ENCODE data around the gene ILF3. TPM values are rescaled to one million over a fixed set of nuclear protein-coding genes. Genes with fewer than 3 reads are reported as not detected.

ILF3 gene
- total RNA-seq: 69.4 TPM

DNA sequence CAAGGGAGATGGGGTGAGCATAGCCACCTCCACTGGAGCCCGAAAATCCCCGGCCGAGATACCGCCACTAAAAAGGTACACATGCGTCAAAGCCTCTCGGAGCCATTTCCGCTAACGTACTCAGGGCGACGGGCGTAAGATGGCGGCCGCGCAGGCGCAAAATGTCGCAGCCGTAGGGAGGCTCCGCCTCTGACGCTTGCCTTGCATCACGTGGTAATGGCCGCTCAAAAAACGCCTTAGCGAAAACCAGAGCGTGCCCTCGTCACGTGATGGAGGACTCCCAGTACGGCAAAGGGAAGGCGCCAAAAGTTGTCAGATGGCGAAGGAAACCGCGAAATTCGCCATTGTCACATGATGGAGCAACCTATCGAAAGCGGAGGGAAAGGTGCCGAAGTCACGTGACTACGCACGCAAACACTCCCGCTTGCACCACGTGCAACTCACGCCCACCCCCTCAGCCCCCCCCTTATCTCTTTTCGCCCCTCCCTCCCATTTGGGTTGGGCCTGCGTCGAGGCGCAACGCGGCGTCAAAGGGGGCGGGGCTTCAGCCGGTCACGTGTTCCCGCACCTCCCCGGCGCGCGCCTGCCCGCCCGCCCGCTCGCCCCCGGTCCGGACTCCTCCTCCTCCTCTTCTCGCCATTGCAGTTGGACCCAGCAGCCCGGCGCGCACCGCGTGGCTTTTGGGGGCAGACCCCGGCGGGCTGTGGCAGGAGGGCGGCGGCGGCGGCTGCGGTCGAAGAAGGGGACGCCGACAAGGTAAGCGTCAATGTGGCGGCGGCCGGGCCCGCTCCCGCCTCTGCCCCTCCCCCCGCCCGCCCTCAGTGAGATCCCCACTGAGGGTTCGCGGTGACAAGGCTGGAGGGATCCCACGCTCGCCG lies at the start of gene ILF3:
Gene ILF3, plus strand, starts transcription at position 615 of the 878 bp plus-strand sequence. CDS start 16,260 bp downstream, outside the sequence.
- peaks cover 4 to 6% (median 4%) of the 10 kb centered on the region in 3 donors for H3K36me3 ChIP-seq (ENCODE audit: control insufficient read depth in 3 of 3, insufficient read depth in 3 of 3, low read length in 3 of 3)
- H3K9me3 ChIP-seq (ENCODE audit: control insufficient read depth in 3 of 3, low read length in 3 of 3): no peaks in the 10 kb centered on the region
- H3K9ac ChIP-seq (ENCODE audit: low read depth in 1 of 3, low read length in 3 of 3): peak within 1 kb of the TSS; percentile 100
- no peaks in the 10 kb centered on the region for H3K27me3 ChIP-seq (ENCODE audit: control insufficient read depth in 3 of 3, insufficient read depth in 3 of 3, low read length in 3 of 3)
- H3K27ac ChIP-seq (ENCODE audit: low read depth, low read length): peak within 1 kb of the TSS; percentile 100
- H3K4me3 ChIP-seq (ENCODE audit: low read length in 3 of 3): peak within 1 kb of the TSS; percentile 96 to 99 (median 99)
- H3K4me1 ChIP-seq (ENCODE audit: control insufficient read depth in 3 of 3, insufficient read depth in 3 of 3, low read length in 3 of 3): peaks cover 25 to 31% (median 26%) of the 10 kb centered on the region in 3 donors

- Histone ChIP-seq H3K4me3 (ENCODE audit: low read length in 3 of 3) (peak overlapping the region; percentile 22 to 94 (median 43)), H3K4me1 (ENCODE audit: control insufficient read depth in 3 of 3, insufficient read depth in 3 of 3, low read length in 3 of 3) (peaks cover 22 to 23% (median 22%) of the 10 kb centered on the region in 3 donors), H3K27me3 (ENCODE audit: control insufficient read depth in 3 of 3, insufficient read depth in 3 of 3, low read length in 3 of 3) (no peaks in the 10 kb centered on the region), H3K27ac (ENCODE audit: low read depth, low read length) (peak overlapping the region; percentile 87), H3K36me3 (ENCODE audit: control insufficient read depth in 3 of 3, insufficient read depth in 3 of 3, low read length in 3 of 3) (no peaks in the 10 kb centered on the region), H3K9ac (ENCODE audit: low read depth in 1 of 3, low read length in 3 of 3) (peak overlapping the region in 1 of 3 donors; percentile 3), H3K9me3 (ENCODE audit: control insufficient read depth in 3 of 3, low read length in 3 of 3) (no peaks in the 10 kb centered on the region)
These were observed 49.6 kb upstream of the ILF3 start for GRCh38 chr19:10604460-10604980.

GRCh38 chr19:10611907-10612306 lies 42.2 kb upstream of the ILF3 start:
- H3K27ac ChIP-seq (ENCODE audit: low read depth, low read length): peak overlapping the region; percentile 73
- peaks cover 15 to 27% (median 26%) of the 10 kb centered on the region in 3 donors for H3K4me1 ChIP-seq (ENCODE audit: control insufficient read depth in 3 of 3, insufficient read depth in 3 of 3, low read length in 3 of 3)
- H3K4me3 ChIP-seq (ENCODE audit: low read length in 3 of 3): no peak overlapping the region

GRCh38 chr19:10612499-10613119 lies 41.5 kb upstream of the ILF3 start:
- H3K9me3 ChIP-seq (ENCODE audit: control insufficient read depth in 3 of 3, low read length in 3 of 3): no peaks in the 10 kb centered on the region
- peak overlapping the region; percentile 54 to 64 (median 64) for H3K4me3 ChIP-seq (ENCODE audit: low read length in 3 of 3)
- no peaks in the 10 kb centered on the region for H3K36me3 ChIP-seq (ENCODE audit: control insufficient read depth in 3 of 3, insufficient read depth in 3 of 3, low read length in 3 of 3)
- H3K9ac ChIP-seq (ENCODE audit: low read depth in 1 of 3, low read length in 3 of 3): peak overlapping the region; percentile 70 to 73 (median 71)
- H3K4me1 ChIP-seq (ENCODE audit: control insufficient read depth in 3 of 3, insufficient read depth in 3 of 3, low read length in 3 of 3): peaks cover 18 to 30% (median 28%) of the 10 kb centered on the region in 3 donors
- no peaks in the 10 kb centered on the region for H3K27me3 ChIP-seq (ENCODE audit: control insufficient read depth in 3 of 3, insufficient read depth in 3 of 3, low read length in 3 of 3)
- peak overlapping the region; percentile 73 for H3K27ac ChIP-seq (ENCODE audit: low read depth, low read length)

More at GRCh38 chr19:10611907-10612306, 42.2 kb upstream of the ILF3 start:
- no peaks in the 10 kb centered on the region for H3K9me3 ChIP-seq (ENCODE audit: control insufficient read depth in 3 of 3, low read length in 3 of 3)
- H3K36me3 ChIP-seq (ENCODE audit: control insufficient read depth in 3 of 3, insufficient read depth in 3 of 3, low read length in 3 of 3): no peaks in the 10 kb centered on the region
- no peaks in the 10 kb centered on the region for H3K27me3 ChIP-seq (ENCODE audit: control insufficient read depth in 3 of 3, insufficient read depth in 3 of 3, low read length in 3 of 3)
- peak overlapping the region in 1 of 3 donors; percentile 73 for H3K9ac ChIP-seq (ENCODE audit: low read depth in 1 of 3, low read length in 3 of 3)

- H3K4me1 ChIP-seq (ENCODE audit: control insufficient read depth in 3 of 3, insufficient read depth in 3 of 3, low read length in 3 of 3): peaks cover 22 to 32% (median 31%) of the 10 kb centered on the region in 3 donors
- no peak overlapping the region for H3K9ac ChIP-seq (ENCODE audit: low read depth in 1 of 3, low read length in 3 of 3)
- no peaks in the 10 kb centered on the region for H3K36me3 ChIP-seq (ENCODE audit: control insufficient read depth in 3 of 3, insufficient read depth in 3 of 3, low read length in 3 of 3)
- H3K9me3 ChIP-seq (ENCODE audit: control insufficient read depth in 3 of 3, low read length in 3 of 3): no peaks in the 10 kb centered on the region
- H3K4me3 ChIP-seq (ENCODE audit: low read length in 3 of 3): no peak overlapping the region
- H3K27ac ChIP-seq (ENCODE audit: low read depth, low read length): peak overlapping the region; percentile 40
- H3K27me3 ChIP-seq (ENCODE audit: control insufficient read depth in 3 of 3, insufficient read depth in 3 of 3, low read length in 3 of 3): no peaks in the 10 kb centered on the region
These were observed 38.6 kb upstream of the ILF3 start for GRCh38 chr19:10615429-10616023.

DNA sequence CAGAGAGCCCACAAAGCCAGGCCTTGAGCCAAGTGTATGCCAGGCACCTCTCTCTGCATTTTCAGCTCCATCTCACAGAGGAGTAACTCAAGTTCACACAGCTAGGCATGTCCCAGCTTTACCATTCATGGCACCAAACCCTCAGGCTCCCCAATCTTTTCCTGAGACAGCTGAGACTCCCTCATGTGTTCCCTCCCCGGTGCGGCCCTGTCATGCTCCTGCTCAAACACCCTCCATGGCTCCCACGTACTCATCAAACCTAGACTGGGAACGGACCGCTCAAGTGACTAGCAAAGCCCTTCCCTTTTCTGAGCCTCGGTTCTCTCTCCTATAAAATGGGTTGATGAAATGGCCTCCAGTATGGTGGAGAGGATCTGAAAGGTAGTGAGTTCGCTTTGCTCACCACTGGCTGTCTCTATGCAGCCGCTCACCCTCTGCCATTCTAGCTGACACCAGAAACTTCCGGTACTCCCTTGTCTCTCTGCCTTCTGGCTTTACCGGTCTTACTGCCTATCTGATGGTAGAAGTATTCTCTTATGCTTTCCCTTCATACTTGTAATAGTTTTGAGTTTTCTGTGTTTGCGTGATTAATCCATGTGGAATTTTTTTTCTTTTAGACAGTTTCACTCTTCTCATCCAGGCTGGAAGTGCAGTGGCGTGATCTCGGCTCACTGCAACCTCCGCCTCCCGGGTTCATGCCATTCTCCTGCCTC lies 36.6 kb upstream of the ILF3 start:
- H3K27me3 ChIP-seq (ENCODE audit: control insufficient read depth in 3 of 3, insufficient read depth in 3 of 3, low read length in 3 of 3): no peaks in the 10 kb centered on the region
- no peaks in the 10 kb centered on the region for H3K36me3 ChIP-seq (ENCODE audit: control insufficient read depth in 3 of 3, insufficient read depth in 3 of 3, low read length in 3 of 3)
- peaks cover 11 to 20% (median 20%) of the 10 kb centered on the region in 3 donors for H3K4me1 ChIP-seq (ENCODE audit: control insufficient read depth in 3 of 3, insufficient read depth in 3 of 3, low read length in 3 of 3)
- H3K9me3 ChIP-seq (ENCODE audit: control insufficient read depth in 3 of 3, low read length in 3 of 3): no peaks in the 10 kb centered on the region
- H3K9ac ChIP-seq (ENCODE audit: low read depth in 1 of 3, low read length in 3 of 3): no peak overlapping the region
- peak overlapping the region; percentile 65 for H3K27ac ChIP-seq (ENCODE audit: low read depth, low read length)
- H3K4me3 ChIP-seq (ENCODE audit: low read length in 3 of 3): no peak overlapping the region

GRCh38 chr19:10618846-10619245 lies 35.3 kb upstream of the ILF3 start:
- peak overlapping the region in 2 of 3 donors; percentile 33 to 38 for H3K9ac ChIP-seq (ENCODE audit: low read depth in 1 of 3, low read length in 3 of 3)
- no peaks in the 10 kb centered on the region for H3K9me3 ChIP-seq (ENCODE audit: control insufficient read depth in 3 of 3, low read length in 3 of 3)
- H3K4me1 ChIP-seq (ENCODE audit: control insufficient read depth in 3 of 3, insufficient read depth in 3 of 3, low read length in 3 of 3): peaks cover 10 to 17% (median 15%) of the 10 kb centered on the region in 3 donors
- H3K27ac ChIP-seq (ENCODE audit: low read depth, low read length): peak overlapping the region; percentile 62
- H3K27me3 ChIP-seq (ENCODE audit: control insufficient read depth in 3 of 3, insufficient read depth in 3 of 3, low read length in 3 of 3): no peaks in the 10 kb centered on the region
- no peak overlapping the region for H3K4me3 ChIP-seq (ENCODE audit: low read length in 3 of 3)
- H3K36me3 ChIP-seq (ENCODE audit: control insufficient read depth in 3 of 3, insufficient read depth in 3 of 3, low read length in 3 of 3): no peaks in the 10 kb centered on the region

DNA sequence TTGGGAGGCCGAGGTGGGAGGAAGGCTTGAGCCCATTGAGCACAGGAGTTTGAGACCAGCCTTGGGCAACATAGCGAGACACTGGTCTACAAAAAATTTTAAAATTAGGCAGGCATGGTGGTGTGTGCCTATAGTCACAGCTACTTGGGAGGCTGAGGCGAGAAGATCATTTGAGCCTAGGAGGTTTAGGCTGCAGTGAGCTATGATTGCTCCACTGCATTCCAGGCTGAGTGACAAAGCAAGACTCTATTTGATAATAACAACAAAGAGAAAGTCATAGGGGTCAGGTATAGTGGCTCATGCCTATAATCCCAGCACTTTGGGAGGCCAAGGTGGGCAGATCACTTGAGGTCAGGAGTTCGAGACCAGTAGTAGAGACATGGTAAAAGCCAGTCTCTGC lies 33.4 kb upstream of the ILF3 start:
- no peak overlapping the region for H3K4me3 ChIP-seq (ENCODE audit: low read length in 3 of 3)
- H3K27ac ChIP-seq (ENCODE audit: low read depth, low read length): no peak overlapping the region
- H3K4me1 ChIP-seq (ENCODE audit: control insufficient read depth in 3 of 3, insufficient read depth in 3 of 3, low read length in 3 of 3): peaks cover 19 to 25% (median 22%) of the 10 kb centered on the region in 3 donors
- no peaks in the 10 kb centered on the region for H3K9me3 ChIP-seq (ENCODE audit: control insufficient read depth in 3 of 3, low read length in 3 of 3)
- no peaks in the 10 kb centered on the region for H3K27me3 ChIP-seq (ENCODE audit: control insufficient read depth in 3 of 3, insufficient read depth in 3 of 3, low read length in 3 of 3)
- no peak overlapping the region for H3K9ac ChIP-seq (ENCODE audit: low read depth in 1 of 3, low read length in 3 of 3)
- H3K36me3 ChIP-seq (ENCODE audit: control insufficient read depth in 3 of 3, insufficient read depth in 3 of 3, low read length in 3 of 3): no peaks in the 10 kb centered on the region

- no peak overlapping the region for H3K27ac ChIP-seq (ENCODE audit: low read depth, low read length)
- no peaks in the 10 kb centered on the region for H3K9me3 ChIP-seq (ENCODE audit: control insufficient read depth in 3 of 3, low read length in 3 of 3)
- peaks cover 15 to 21% (median 19%) of the 10 kb centered on the region in 3 donors for H3K4me1 ChIP-seq (ENCODE audit: control insufficient read depth in 3 of 3, insufficient read depth in 3 of 3, low read length in 3 of 3)
- no peak overlapping the region for H3K4me3 ChIP-seq (ENCODE audit: low read length in 3 of 3)
- no peaks in the 10 kb centered on the region for H3K36me3 ChIP-seq (ENCODE audit: control insufficient read depth in 3 of 3, insufficient read depth in 3 of 3, low read length in 3 of 3)
- H3K9ac ChIP-seq (ENCODE audit: low read depth in 1 of 3, low read length in 3 of 3): peak overlapping the region in 1 of 3 donors; percentile 25
- no peaks in the 10 kb centered on the region for H3K27me3 ChIP-seq (ENCODE audit: control insufficient read depth in 3 of 3, insufficient read depth in 3 of 3, low read length in 3 of 3)
These were observed 32.2 kb upstream of the ILF3 start for GRCh38 chr19:10621966-10622365.

Data from skeletal muscle tissue (tissue), 4 donors.